Psoas muscle (tissue), 8 donors: ENCODE results near the gene F7. TPM values are rescaled to one million over a fixed set of nuclear protein-coding genes. Genes with fewer than 3 reads are reported as not detected.
A peak's percentile ranks its signal among the peaks of the same experiment; 100 is the strongest.

Experiments
- ATAC-seq, 4 donors: fragments of 200-7000 bp; cut with Tn5 transposase; one replicate each; pipeline ENCODE4 v1.9.1; 2020; ENCODE audit warnings: moderate library complexity in 3 of 4, mild to moderate bottlenecking in 2 of 4
- DNase-seq, 2 donors: peaks; one replicate each; pipeline ENCODE4 v3.0.0-alpha.2; 2020
- H3K27ac ChIP-seq: fragments of 200-600 bp; one replicate; pipeline ENCODE4 v1.8.0; 2022
- H3K27me3 ChIP-seq, 3 donors: fragments of 200-600 bp in 1 of 3; one replicate each; pipeline versions ENCODE4 v1.6.1 to v1.8.0; 2013 to 2022; ENCODE audit warnings: low read length in 2 of 3, mild to moderate bottlenecking in 2 of 3, moderate library complexity in 1 of 3; ENCODE audit not compliant: insufficient read depth in 3 of 3
- H3K36me3 ChIP-seq, 2 donors: fragments of 200-600 bp in 1 of 2; one replicate each; pipeline versions ENCODE4 v1.6.1 to v1.8.0; 2013 to 2022; ENCODE audit warnings: low read depth in 1 of 2, mild to moderate bottlenecking in 1 of 2, moderate library complexity in 1 of 2; ENCODE audit not compliant: insufficient read depth in 1 of 2
- H3K4me1 ChIP-seq: fragments of 200-600 bp; one replicate; pipeline ENCODE4 v1.8.0; 2022
- H3K4me3 ChIP-seq: fragments of 200-600 bp; one replicate; pipeline ENCODE4 v1.8.0; 2022; ENCODE audit warnings: mild to moderate bottlenecking
- H3K9me3 ChIP-seq: fragments of 200-600 bp; one replicate; pipeline ENCODE4 v1.8.0; 2022
- WGBS, 3 donors: extraction: QIAGEN DNeasy Blood & Tissue Kit; methylation state at CpG; one replicate each; pipeline versions ENCODE4 v1.1.6 to v1.1.7; 2013; 5-methylcytosine and 5-hydroxymethylcytosine counted together
- intact Hi-C, 2 donors: fragments of 100-400 bp; cut with DNase I; formaldehyde crosslinking; loops; one replicate each; pipeline versions ENCODE4 v1.11.0 to v1.14.2; 2022
- polyA plus RNA-seq, 3 donors: library from polyadenylated mRNA; stranded (reverse); fragments of 200-250 nt; gene quantifications; one replicate each; pipeline ENCODE4 v1.2.3, GENCODE V29; 2013
- total RNA-seq, 4 donors: library from RNA; stranded (reverse); fragmentation: NEBNext Ultra II Directional in 2 of 4; extraction: Animal tissue kit (Norgen Biotek cat#: 25700) in 2 of 4; gene quantifications; one replicate each; pipeline versions ENCODE4 v1.2.1 to v1.2.4, GENCODE V29; 2021 to 2023
- TF ChIP-seq, protein P1 (sequence below): fragments of 200-600 bp; IDR thresholded peaks from one replicate; pipeline ENCODE4 v1.8.0; 2022; ENCODE audit warnings: antibody characterized with exemption
- donor health status: healthy with polysubstance abuse.
- donor health status: DM: no; HTN: no; CAD: no; lungs with moderate emphysema.
- donor health status: Bipolar disorder and iron deficiency.
- donor health status: healthy.
- donor health status: DM: yes; HTN: yes; CAD: no.
- donor health status: DM: no; HTN: no; CAD: no.
- donor health status: DM: no; HTN: no; CAD: no.
- donor health status: DM: yes; HTN: yes; CAD: no.

F7 gene
- total and polyA plus RNA-seq, 7 donors = 0.08 to 0.20 (median 0.10) TPM; not detected in 4

DNA sequence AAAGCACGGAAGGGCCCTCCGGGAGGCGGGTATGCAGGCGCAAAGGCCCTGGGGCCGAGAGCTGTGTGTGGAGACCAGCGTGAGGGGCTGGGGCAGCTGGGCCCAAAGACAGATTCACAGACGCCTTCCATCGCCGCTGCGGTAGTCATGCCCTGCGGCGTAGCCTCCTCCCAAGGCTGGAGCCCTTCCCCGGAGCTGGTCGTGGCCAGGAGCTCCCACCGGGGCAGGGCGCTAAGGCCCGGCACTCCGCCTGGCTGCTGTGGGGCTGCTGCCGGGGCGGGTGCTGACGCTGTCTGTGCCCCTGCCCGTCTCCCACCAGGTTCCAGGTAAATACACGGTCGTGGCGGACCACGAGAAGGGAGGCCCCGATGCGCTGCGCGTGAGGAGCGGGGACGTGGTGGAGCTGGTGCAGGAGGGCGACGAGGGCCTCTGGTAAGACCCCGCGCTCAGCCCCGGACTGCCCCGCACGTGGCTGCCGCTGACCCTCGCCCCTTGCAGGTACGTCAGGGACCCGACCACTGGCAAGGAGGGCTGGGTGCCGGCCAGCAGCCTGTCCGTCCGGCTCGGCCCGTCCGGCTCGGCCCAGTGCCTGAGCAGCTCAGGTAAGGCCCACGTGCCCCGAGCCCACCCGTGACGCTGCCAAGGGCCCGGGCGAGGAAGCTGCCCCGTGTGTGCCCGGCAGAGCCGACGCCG, 9.4 kb upstream of the F7 start:
- 93 to 98% (median 94%) methylated on average over 50 to 61 of the region's 61 CpGs for WGBS, 3 donors
- Histone ChIP-seq H3K36me3 (no peaks in the 10 kb centered on the region), H3K4me3 (no peak overlapping the region), H3K4me1 (peaks cover 6% of the 10 kb centered on the region), H3K27me3 (peaks cover 0 to 14% (median 2%) of the 10 kb centered on the region in 3 donors), H3K27ac (no peak overlapping the region), H3K9me3 (no peaks in the 10 kb centered on the region)
- ATAC-seq (no peak), DNase-seq (peak in 1 of 2 donors; percentile 50)
- TF ChIP-seq, protein P1, sequence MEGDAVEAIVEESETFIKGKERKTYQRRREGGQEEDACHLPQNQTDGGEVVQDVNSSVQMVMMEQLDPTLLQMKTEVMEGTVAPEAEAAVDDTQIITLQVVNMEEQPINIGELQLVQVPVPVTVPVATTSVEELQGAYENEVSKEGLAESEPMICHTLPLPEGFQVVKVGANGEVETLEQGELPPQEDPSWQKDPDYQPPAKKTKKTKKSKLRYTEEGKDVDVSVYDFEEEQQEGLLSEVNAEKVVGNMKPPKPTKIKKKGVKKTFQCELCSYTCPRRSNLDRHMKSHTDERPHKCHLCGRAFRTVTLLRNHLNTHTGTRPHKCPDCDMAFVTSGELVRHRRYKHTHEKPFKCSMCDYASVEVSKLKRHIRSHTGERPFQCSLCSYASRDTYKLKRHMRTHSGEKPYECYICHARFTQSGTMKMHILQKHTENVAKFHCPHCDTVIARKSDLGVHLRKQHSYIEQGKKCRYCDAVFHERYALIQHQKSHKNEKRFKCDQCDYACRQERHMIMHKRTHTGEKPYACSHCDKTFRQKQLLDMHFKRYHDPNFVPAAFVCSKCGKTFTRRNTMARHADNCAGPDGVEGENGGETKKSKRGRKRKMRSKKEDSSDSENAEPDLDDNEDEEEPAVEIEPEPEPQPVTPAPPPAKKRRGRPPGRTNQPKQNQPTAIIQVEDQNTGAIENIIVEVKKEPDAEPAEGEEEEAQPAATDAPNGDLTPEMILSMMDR = no peak
- intact Hi-C loops = no loop called here

DNA sequence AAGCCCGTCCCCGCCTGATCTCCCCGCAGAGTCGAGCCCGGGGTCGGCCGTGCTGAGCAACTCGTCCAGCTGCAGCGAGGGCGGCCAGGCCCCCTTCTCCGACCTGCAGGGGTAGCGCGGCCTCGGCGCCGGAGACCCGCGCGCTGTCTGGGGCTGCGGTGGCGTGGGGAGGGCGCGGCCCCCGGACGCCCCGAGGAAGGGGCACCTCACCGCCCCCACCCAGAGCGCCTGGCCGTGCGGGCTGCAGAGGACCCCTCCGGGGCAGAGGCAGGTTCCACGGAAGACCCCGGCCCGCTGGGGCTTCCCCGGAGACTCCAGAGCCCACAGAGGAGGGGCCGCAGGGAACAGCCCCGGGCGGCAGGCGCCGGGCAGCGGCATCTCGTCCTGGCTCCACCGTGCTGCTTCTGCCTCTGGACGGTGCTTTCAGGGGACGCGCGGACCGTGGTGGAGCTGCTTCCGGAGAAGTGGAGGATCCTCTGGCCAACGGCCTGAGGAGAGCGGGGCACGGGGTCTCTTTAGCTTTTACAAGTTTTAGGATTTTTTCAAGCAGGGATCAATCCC, 8.8 kb upstream of the F7 start:
- DNase-seq (no peak), ATAC-seq (peak in 1 of 4 donors; percentile 10)
- TF ChIP-seq, protein P1 = no peak
- Histone ChIP-seq H3K27me3 (peaks cover 0 to 14% (median 2%) of the 10 kb centered on the region in 3 donors), H3K27ac (no peak overlapping the region), H3K4me3 (no peak overlapping the region), H3K36me3 (no peaks in the 10 kb centered on the region), H3K9me3 (no peaks in the 10 kb centered on the region), H3K4me1 (peaks cover 6% of the 10 kb centered on the region)
- 93 to 98% (median 96%) methylated on average over 50 to 52 of the region's 52 CpGs for WGBS, 3 donors
- intact Hi-C loops = no loop called here

- Histone ChIP-seq H3K4me1 (peaks cover 6% of the 10 kb centered on the region), H3K27me3 (peaks cover 0 to 14% (median 2%) of the 10 kb centered on the region in 3 donors), H3K4me3 (no peak overlapping the region), H3K36me3 (no peaks in the 10 kb centered on the region), H3K9me3 (no peaks in the 10 kb centered on the region), H3K27ac (no peak overlapping the region)
- no peak for ATAC-seq
- no peak for DNase-seq
- WGBS, 3 donors = 74 to 84% (median 80%) methylated on average over 7 of the region's 7 CpGs
- intact Hi-C loops = no loop called here
- TF ChIP-seq, protein P1 = no peak
Observed at GRCh38 chr13:113097651-113098050, 7.9 kb upstream of the F7 start.

GRCh38 chr13:113098162-113098732, 7.3 kb upstream of the F7 start:
- intact Hi-C loops = no loop called here
- DNase-seq (no peak), ATAC-seq (peak; percentile 17 to 85 (median 47))
- 20 to 32% (median 24%) methylated on average over 30 of the region's 30 CpGs for WGBS, 3 donors
- TF ChIP-seq, protein P1 = no peak
- no peaks in the 10 kb centered on the region for H3K36me3 ChIP-seq
- no peak overlapping the region for H3K27ac ChIP-seq
- no peak overlapping the region for H3K4me3 ChIP-seq
- H3K4me1 ChIP-seq = peaks cover 6% of the 10 kb centered on the region
- H3K27me3 ChIP-seq = peaks cover 0 to 14% (median 2%) of the 10 kb centered on the region in 3 donors
- H3K9me3 ChIP-seq = no peaks in the 10 kb centered on the region
